A673 (cell line): ENCODE data around the gene HTATIP2. TPM values are rescaled to one million over a fixed set of nuclear protein-coding genes. Genes with fewer than 3 reads are reported as not detected.

Experiments
- BruUV-seq: library from RNA; stranded (reverse); fragments of 400-500 nt; replicated peaks from 2 replicates; lab custom pipeline; 2021; lab: Mats Ljungman, UMichigan
- CTCF ChIA-PET: fragments of 300-600 bp; sonication (Branson Sonifier 250); formaldehyde crosslinking; loops from one replicate; lab custom pipeline; 2022; ENCODE audit warnings: antibody characterized with exemption; lab: Charles Lee
- POLR2A ChIA-PET: fragments of 300-600 bp; sonication (Branson Sonifier 250); formaldehyde crosslinking; loops from one replicate; lab custom pipeline; 2022; ENCODE audit warnings: antibody characterized with exemption; ENCODE audit not compliant: low non-redundant PET; lab: Charles Lee
- DNase-seq: peaks from one replicate; pipeline ENCODE4 v3.0.0-alpha.2; 2015; ENCODE audit warnings: low spot score
- H3K27ac ChIP-seq: fragments of 200-600 bp; sonication (generic); 2 replicates; pipeline ENCODE4 v1.5.1; 2016; ENCODE audit warnings: mixed run types, low read depth, mild to moderate bottlenecking, mixed read lengths, antibody characterized with exemption, low read length; ENCODE audit not compliant: poor library complexity, severe bottlenecking
- H3K27me3 ChIP-seq: fragments of 200-600 bp; sonication (generic); replicated peaks from 2 replicates; pipeline ENCODE4 v1.6.1; 2017; ENCODE audit warnings: mixed run types, low read depth, mild to moderate bottlenecking, mixed read lengths, antibody characterized with exemption, low read length; ENCODE audit not compliant: insufficient read depth, poor library complexity
- H3K36me3 ChIP-seq: fragments of 200-600 bp; sonication (generic); 2 replicates; pipeline ENCODE4 v1.6.1; 2016; ENCODE audit warnings: mixed run types, mild to moderate bottlenecking, mixed read lengths, antibody characterized with exemption, low read length; ENCODE audit not compliant: insufficient read depth, poor library complexity, severe bottlenecking
- H3K4me1 ChIP-seq: fragments of 200-600 bp; sonication (generic); 2 replicates; pipeline ENCODE4 v1.6.1; 2017; ENCODE audit warnings: mixed run types, mild to moderate bottlenecking, mixed read lengths, antibody characterized with exemption, low read length; ENCODE audit not compliant: insufficient read depth, poor library complexity, severe bottlenecking
- H3K4me3 ChIP-seq: fragments of 200-600 bp; sonication (generic); 2 replicates; pipeline ENCODE4 v1.5.1; 2016; ENCODE audit warnings: low read depth, mixed run types, mild to moderate bottlenecking, mixed read lengths, low read length; ENCODE audit not compliant: poor library complexity, severe bottlenecking
- H3K9me3 ChIP-seq: fragments of 200-600 bp; sonication (generic); 2 replicates; pipeline ENCODE4 v1.6.1; 2016; ENCODE audit warnings: mixed run types, low read depth, mild to moderate bottlenecking, mixed read lengths, antibody characterized with exemption, low read length; ENCODE audit not compliant: poor library complexity, severe bottlenecking
- EZH2 ChIP-seq: fragments of 200-600 bp; sonication (generic); IDR thresholded peaks from 2 replicates; pipeline ENCODE4 v1.6.1; 2017; ENCODE audit warnings: borderline replicate concordance, low read depth, mild to moderate bottlenecking, mixed read lengths, antibody characterized with exemption, low read length; ENCODE audit not compliant: poor library complexity, severe bottlenecking
- intact Hi-C: fragments of 100-400 bp; cut with micrococcal nuclease; formaldehyde crosslinking; loops from one replicate; pipeline ENCODE4 v1.10.0; 2022; ENCODE audit not compliant: unreplicated experiment
- total RNA-seq: library from RNA; stranded (reverse); gene quantifications from 2 replicates; pipeline ENCODE4 v1.2.3, GENCODE V29; 2021
- TF ChIP-seq, protein P1 (sequence below): fragments of 300-800, 200-600 bp; sonication (generic); conservative IDR thresholded peaks from 2 replicates; pipeline ENCODE4 v1.5.1; 2017; ENCODE audit warnings: low read depth, mild to moderate bottlenecking, antibody characterized with exemption, low read length, moderate library complexity, mixed read lengths

Gene HTATIP2
- total RNA-seq, 1 experiment from 2014 or later = 51.6 TPM

DNA sequence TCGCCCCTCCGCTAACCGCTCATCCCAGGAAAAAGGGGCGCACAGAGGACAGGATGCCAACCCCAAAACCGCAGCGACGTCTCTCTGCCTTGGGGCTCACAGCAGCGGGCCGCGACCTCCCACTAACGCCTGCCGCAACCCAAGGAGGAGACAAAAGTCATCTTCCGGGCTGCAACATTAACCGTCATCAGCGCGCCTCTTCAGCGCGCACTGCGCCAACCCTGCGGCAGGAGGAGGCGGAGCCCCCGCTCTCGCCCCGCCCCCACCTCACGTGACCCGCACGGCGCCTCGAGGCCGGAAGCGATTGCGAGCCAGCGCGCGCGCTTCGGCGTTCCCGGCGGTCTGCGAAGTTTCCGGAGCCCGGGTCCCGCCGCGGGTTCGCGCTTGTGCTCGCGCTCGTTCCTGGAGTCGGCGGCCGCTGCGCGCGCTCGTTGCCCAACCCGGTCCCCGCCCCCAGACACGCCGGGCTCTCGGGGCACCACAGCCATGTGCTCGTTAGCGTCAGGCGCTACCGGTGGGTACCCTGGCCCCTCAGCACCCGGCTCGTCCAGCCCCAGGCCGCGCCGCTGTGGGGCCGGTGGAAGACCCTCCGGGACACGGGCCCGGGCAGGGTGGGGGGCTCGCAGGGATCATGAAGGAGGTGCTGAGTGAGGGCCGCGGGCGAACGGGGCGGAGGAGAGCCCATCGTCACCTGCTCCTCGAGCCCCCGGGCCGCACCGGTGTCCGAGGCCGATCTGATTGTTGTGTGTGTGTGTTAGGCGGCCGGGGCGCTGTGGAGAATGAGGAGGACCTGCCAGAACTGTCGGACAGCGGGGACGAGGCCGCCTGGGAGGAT lies 24.0 kb downstream of the HTATIP2 start, which contains the start of gene PRMT3:
PRMT3 (plus strand) TSS at position 456 of the 835 bp plus-strand sequence; CDS start at position 487, 31 bp downstream.
- BruUV-seq = no TSS peak
- H3K27me3 ChIP-seq = no peaks in the 10 kb centered on the region
- CTCF ChIA-PET = no interaction called here
- peaks cover under 1% of the 10 kb centered on the region for H3K36me3 ChIP-seq
- H3K4me1 ChIP-seq = no peaks in the 10 kb centered on the region
- peak within 1 kb of the TSS; percentile 95 for H3K4me3 ChIP-seq
- H3K9me3 ChIP-seq = no peaks in the 10 kb centered on the region
- intact Hi-C loops = loop anchor here (5.0 kb wide), 1 partner anchor 55 kb away; no protein-coding TSS in a partner anchor
- peak; percentile 95 for DNase-seq
- peak within 1 kb of the TSS; percentile 83 for H3K27ac ChIP-seq
- POLR2A ChIA-PET = no interaction called here
- no peak for TF ChIP-seq EZH2
- TF ChIP-seq, protein P1, sequence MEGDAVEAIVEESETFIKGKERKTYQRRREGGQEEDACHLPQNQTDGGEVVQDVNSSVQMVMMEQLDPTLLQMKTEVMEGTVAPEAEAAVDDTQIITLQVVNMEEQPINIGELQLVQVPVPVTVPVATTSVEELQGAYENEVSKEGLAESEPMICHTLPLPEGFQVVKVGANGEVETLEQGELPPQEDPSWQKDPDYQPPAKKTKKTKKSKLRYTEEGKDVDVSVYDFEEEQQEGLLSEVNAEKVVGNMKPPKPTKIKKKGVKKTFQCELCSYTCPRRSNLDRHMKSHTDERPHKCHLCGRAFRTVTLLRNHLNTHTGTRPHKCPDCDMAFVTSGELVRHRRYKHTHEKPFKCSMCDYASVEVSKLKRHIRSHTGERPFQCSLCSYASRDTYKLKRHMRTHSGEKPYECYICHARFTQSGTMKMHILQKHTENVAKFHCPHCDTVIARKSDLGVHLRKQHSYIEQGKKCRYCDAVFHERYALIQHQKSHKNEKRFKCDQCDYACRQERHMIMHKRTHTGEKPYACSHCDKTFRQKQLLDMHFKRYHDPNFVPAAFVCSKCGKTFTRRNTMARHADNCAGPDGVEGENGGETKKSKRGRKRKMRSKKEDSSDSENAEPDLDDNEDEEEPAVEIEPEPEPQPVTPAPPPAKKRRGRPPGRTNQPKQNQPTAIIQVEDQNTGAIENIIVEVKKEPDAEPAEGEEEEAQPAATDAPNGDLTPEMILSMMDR = peak; percentile 23

DNA sequence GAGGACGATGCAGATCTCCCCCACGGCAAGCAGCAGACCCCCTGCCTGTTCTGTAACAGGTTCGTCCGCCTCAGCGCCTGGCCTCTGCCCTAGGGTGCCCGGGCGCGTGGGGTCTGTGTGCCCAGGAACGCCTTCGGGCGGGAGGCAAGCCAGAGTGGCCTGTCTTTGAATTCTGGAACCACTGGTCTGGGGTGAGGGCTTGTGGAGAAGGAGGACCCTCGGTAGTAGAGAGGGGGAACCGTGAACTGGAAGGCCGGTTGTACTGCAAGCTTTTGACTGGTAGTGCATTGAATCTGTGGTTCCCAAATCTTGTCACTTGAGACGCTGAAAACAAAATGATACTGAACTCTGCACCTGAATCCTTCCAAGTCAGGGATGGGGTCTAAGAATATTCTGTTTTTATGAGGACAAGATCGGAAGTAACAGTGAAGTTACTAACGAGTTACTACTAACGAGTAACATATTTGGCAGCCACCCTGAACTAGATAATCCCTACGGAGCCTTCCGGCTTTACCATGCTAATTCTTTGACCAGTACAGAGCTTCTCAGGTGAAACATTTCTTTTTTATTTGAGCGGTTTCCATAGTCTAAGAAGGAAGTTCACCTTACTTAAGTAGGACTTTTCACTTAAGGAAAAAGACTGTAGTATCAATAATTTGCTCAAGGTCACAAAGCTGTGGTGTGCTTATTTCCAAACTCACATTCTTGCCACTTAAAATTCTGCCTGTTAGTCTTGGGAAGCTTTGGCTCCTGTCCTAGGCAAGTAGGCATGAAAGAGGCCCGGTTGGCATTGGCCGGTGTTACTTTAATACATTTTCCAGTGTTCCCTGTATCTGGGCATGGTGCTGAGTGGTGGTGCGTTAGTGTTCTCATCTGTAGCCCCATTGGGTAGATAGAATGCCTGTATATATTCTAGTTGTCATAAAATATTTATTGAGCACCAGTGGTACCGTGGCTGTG lies 24.9 kb downstream of the HTATIP2 start:
- peak; percentile 21 for DNase-seq
- Histone ChIP-seq H3K27me3 (no peaks in the 10 kb centered on the region), H3K4me3 (peak overlapping the region; percentile 95), H3K9me3 (no peaks in the 10 kb centered on the region), H3K36me3 (peaks cover 6% of the 10 kb centered on the region), H3K4me1 (no peaks in the 10 kb centered on the region), H3K27ac (peak overlapping the region; percentile 83)
- ChIA-PET CTCF (no interaction called here), POLR2A (interaction anchor here (0.6 kb wide), 1 partner anchor 22 kb away, joined by 4 read pairs; no protein-coding TSS in a partner anchor)
- intact Hi-C loops = loop anchor here (5.0 kb wide), 1 partner anchor 54 kb away; no protein-coding TSS in a partner anchor
- TF ChIP-seq EZH2 = no peak
- TF ChIP-seq, protein P1 = no peak
- BruUV-seq = TSS peak; percentile 42

- BruUV-seq = no TSS peak
- DNase-seq = peak; percentile 72
- intact Hi-C loops = loop anchor here (2.0 to 10.0 kb wide), 2 partner anchors 212 to 1758 kb away; no protein-coding TSS in a partner anchor
These were observed 33.8 kb downstream of the HTATIP2 start for GRCh38 chr11:20397281-20397680.

More at GRCh38 chr11:20397281-20397680, 33.8 kb downstream of the HTATIP2 start:
- ChIA-PET POLR2A (no interaction called here), CTCF (interaction anchor here (0.9 to 1.4 kb wide), 2 partner anchors 46 to 213 kb away, joined by 4 to 6 read pairs; no protein-coding TSS in a partner anchor)
- no peaks in the 10 kb centered on the region for H3K9me3 ChIP-seq
- TF ChIP-seq EZH2 = no peak
- TF ChIP-seq, protein P1 = peak; percentile 70
- H3K4me3 ChIP-seq = no peak overlapping the region
- no peaks in the 10 kb centered on the region for H3K4me1 ChIP-seq
- peaks cover 27% of the 10 kb centered on the region for H3K36me3 ChIP-seq
- H3K27ac ChIP-seq = no peak overlapping the region
- H3K27me3 ChIP-seq = no peaks in the 10 kb centered on the region
